A673 (cell line): Measurements from ENCODE around the gene SLC9A1.

ENCODE experiments used
- EZH2 ChIP-seq: fragments of 200-600 bp; sonication (generic); IDR thresholded peaks from 2 replicates; pipeline ENCODE4 v1.6.1; 2017; ENCODE audit warnings: borderline replicate concordance, low read depth, mild to moderate bottlenecking, mixed read lengths, antibody characterized with exemption, low read length; ENCODE audit not compliant: poor library complexity, severe bottlenecking
- TF ChIP-seq, protein P1 (sequence below): fragments of 300-800, 200-600 bp; sonication (generic); conservative IDR thresholded peaks from 2 replicates; pipeline ENCODE4 v1.5.1; 2017; ENCODE audit warnings: low read depth, mild to moderate bottlenecking, antibody characterized with exemption, low read length, moderate library complexity, mixed read lengths

DNA sequence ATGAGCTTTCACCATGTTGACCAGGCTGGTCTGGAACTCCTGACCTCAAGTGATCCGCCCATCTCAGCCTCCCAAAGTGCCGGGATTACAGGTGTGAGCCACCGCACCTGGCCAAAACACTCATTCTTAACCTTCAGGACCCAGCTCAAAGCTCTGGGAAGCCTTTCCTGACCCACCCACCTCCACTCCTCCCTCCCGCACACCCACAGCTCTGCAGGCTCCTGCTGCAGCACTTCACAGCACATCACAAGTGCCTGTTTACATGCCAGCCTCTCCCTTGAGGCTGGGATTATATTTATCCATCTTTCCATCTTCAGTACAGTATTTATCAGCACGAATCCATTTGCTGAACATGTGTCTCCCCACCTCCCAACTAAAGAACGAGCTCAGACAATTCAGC lies 14.9 kb downstream of the SLC9A1 start:
- TF ChIP-seq, protein P1, sequence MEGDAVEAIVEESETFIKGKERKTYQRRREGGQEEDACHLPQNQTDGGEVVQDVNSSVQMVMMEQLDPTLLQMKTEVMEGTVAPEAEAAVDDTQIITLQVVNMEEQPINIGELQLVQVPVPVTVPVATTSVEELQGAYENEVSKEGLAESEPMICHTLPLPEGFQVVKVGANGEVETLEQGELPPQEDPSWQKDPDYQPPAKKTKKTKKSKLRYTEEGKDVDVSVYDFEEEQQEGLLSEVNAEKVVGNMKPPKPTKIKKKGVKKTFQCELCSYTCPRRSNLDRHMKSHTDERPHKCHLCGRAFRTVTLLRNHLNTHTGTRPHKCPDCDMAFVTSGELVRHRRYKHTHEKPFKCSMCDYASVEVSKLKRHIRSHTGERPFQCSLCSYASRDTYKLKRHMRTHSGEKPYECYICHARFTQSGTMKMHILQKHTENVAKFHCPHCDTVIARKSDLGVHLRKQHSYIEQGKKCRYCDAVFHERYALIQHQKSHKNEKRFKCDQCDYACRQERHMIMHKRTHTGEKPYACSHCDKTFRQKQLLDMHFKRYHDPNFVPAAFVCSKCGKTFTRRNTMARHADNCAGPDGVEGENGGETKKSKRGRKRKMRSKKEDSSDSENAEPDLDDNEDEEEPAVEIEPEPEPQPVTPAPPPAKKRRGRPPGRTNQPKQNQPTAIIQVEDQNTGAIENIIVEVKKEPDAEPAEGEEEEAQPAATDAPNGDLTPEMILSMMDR, result no peak
- TF ChIP-seq EZH2, result no peak
